ENCODE measurements around the gene PLEKHA8. TPM values are rescaled to one million over a fixed set of nuclear protein-coding genes. Genes with fewer than 3 reads are reported as not detected.

Gene PLEKHA8
- total RNA-seq, 4 donors from 2014 or later: 9.0 to 23.4 (median 13.0) TPM

GRCh38 chr7:30133736-30134610, 105.8 kb downstream of the PLEKHA8 start:
- peaks cover 0 to 35% (median 6%) of the 10 kb centered on the region in 4 donors for H3K4me1 ChIP-seq
- peak overlapping the region; percentile 35 to 85 (median 66) for H3K4me3 ChIP-seq
- no peak for DNase-seq (ENCODE audit: low spot score in 2 of 2)
- H3K36me3 ChIP-seq: no peaks in the 10 kb centered on the region
- 35 to 37% methylated on average over 13 of the region's 13 CpGs for WGBS, 2 donors
- no peak for TF ChIP-seq CTCF (IDR thresholded peaks at IDR 0.05)
- H3K9me3 ChIP-seq: no peaks in the 10 kb centered on the region
- H3K27me3 ChIP-seq: no peaks in the 10 kb centered on the region
- H3K27ac ChIP-seq: peak overlapping the region; percentile 81 to 95 (median 88)

DNA sequence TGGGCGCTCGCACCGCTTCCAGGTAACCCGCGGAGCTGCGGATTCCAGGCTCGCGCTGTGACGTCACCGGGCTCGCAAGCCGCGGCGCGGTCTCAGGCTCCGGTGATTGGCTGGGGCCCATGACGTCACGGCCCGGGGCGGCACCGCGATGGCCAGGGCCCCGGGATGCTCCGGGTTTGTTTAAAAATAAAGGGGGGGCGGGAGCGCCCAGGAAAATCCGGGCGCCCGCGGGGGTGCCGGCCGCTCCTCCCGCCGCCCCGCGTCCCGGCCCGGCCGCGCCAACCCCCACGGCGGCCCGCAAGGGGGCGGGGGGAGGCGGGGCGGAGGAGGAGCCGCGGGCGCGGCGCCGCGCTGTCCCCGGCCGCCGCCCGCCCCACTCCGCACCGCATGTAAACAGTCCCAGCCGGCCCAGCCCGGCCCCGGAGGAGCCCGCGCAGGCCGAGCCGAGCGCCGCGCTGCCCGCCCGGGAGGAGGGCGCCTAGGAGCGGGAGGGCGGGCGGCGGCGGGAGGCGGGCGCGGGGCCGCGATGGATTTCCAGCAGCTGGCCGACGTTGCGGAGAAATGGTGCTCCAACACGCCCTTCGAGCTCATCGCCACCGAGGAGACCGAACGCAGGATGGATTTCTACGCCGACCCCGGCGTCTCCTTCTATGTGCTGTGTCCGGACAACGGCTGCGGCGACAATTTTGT, 106.5 kb downstream of the PLEKHA8 start, which contains the start of gene MTURN:
Gene MTURN (plus strand): TSS at position 376 of the 690 bp plus-strand sequence. CDS start 151 bp downstream, at position 527.
- TF ChIP-seq CTCF (IDR thresholded peaks at IDR 0.05) (peak in 2 of 5 experiments; percentile 19 to 53), EP300 (IDR thresholded peaks at IDR 0.05) (peak in 1 of 2 donors; percentile 30), POLR2A (IDR thresholded peaks at IDR 0.05) (peak; percentile 71 to 76)
- Histone ChIP-seq H3K9me3 (no peaks in the 10 kb centered on the region), H3K4me1 (peaks cover 0 to 42% (median 8%) of the 10 kb centered on the region in 4 donors), H3K4me3 (peak within 1 kb of the TSS; percentile 78 to 94 (median 87)), H3K36me3 (no peaks in the 10 kb centered on the region), H3K27ac (peak within 1 kb of the TSS; percentile 83 to 98 (median 94)), H3K27me3 (no peaks in the 10 kb centered on the region)
- peak; percentile 76 to 81 for DNase-seq (ENCODE audit: low spot score in 2 of 2)
- 1 to 3% methylated on average over 26 to 54 of the region's 99 CpGs for WGBS, 2 donors

DNA sequence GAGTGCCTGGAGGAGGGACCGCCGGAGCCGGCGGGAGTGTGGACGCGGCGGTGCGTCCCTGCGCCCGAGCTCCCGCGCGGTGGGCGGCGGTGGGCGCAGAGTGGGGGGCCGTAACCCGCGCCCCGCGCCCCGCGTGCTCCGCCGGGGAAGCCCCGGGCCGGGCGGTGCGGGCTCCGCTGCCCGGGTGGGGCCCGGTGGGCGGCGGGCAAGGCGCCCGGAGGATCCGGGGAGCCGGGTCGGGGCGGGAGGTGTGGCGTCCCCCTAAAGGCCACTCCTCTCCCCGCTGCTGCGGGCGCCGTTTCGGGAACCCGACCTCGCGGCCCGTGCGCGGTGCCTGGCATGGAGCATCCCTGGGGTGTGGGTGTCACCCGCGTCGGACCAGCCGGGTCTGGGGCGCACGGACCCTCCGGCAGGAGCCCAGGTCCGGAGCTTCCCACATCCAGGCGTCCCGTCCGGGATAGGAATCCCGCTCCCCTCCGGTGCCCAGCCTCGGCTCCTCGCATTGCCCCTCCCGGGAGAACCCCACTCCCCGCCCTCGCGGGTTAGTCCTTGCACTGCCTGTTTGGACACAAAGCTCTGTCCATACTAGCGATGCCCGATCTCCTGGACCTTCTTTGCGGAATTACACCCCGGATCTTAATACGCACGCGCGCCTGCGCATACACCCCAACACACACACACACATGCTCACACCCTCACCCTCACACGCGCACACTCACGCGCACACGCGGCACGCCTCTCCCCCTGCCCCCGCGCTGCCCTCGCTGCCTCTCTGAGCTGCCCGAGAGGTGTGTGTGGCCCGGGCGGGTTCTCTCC, 107.3 kb downstream of the PLEKHA8 start:
- Histone ChIP-seq H3K27me3 (no peaks in the 10 kb centered on the region), H3K36me3 (no peaks in the 10 kb centered on the region), H3K27ac (peak overlapping the region; percentile 83 to 98 (median 94)), H3K4me1 (peaks cover 0 to 50% (median 10%) of the 10 kb centered on the region in 4 donors), H3K4me3 (peak overlapping the region; percentile 78 to 94 (median 87)), H3K9me3 (no peaks in the 10 kb centered on the region)
- peak; percentile 65 to 66 for DNase-seq (ENCODE audit: low spot score in 2 of 2)
- WGBS, 2 donors: 0% methylated on average over 32 to 36 of the region's 93 CpGs
- TF ChIP-seq EP300 (IDR thresholded peaks at IDR 0.05): peak in 1 of 2 donors; percentile 87
- peak in 1 of 5 experiments; percentile 28 for TF ChIP-seq CTCF (IDR thresholded peaks at IDR 0.05)
- peak; percentile 40 to 65 for TF ChIP-seq POLR2A (IDR thresholded peaks at IDR 0.05)

DNA sequence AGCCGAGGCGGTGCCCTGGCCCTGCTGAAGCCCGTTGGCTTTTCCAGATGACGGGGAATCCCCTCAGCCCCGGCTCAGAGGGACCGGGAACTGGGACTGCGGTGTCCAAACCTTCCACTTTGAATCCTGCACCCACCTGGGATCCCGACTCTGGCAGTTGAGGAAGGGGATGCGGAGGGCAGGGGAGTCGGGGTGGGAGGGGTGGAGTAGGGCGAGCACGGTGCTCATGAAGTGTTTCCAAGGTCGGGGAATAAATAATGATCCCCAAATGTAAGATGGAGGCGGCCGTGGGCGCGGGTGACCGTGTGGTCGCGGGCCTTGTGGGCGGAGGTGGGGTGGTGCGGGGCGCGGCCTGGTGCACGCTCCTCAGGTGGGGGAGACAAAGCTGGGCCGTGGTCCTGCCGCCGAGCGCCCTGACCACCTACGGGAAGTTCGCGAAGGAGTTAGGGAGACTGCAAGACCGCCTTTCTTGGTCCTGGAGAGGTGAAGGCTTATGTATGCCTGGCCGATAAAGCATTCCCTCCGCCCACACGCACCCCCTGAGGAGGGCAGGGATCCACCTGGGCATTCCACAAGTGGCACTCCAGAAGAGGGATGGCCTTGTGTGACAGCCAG, 108.0 kb downstream of the PLEKHA8 start:
- Histone ChIP-seq H3K36me3 (no peaks in the 10 kb centered on the region), H3K4me1 (peaks cover 0 to 57% (median 10%) of the 10 kb centered on the region in 4 donors), H3K27me3 (no peaks in the 10 kb centered on the region), H3K27ac (peak overlapping the region; percentile 83 to 98 (median 94)), H3K4me3 (peak overlapping the region; percentile 78 to 94 (median 87)), H3K9me3 (no peaks in the 10 kb centered on the region)
- WGBS, 2 donors: 19 to 20% methylated on average over 35 to 36 of the region's 36 CpGs
- DNase-seq (ENCODE audit: low spot score in 2 of 2): no peak
- TF ChIP-seq EP300 (IDR thresholded peaks at IDR 0.05): no peak
- no peak for TF ChIP-seq CTCF (IDR thresholded peaks at IDR 0.05)

Measured in tibial nerve (tissue), 4 donors.